ENCODE measurements around the gene IFNB1. TPM values are rescaled to one million over a fixed set of nuclear protein-coding genes. Genes with fewer than 3 reads are reported as not detected.

IFNB1 gene
- total and polyA plus RNA-seq, 2 donors (not counting 1 experiment from before 2014, with no cell fraction given), result 0.17 TPM; not detected in 1

- H4K20me1 ChIP-seq (ENCODE audit: control insufficient read depth, extremely low read depth, insufficient read depth, low read length), result no peaks in the 10 kb centered on the region
- no peak for TF ChIP-seq EZH2 (IDR thresholded peaks at IDR 0.05; ENCODE audit: low read length, missing control alignments)
- TF ChIP-seq, protein P1, sequence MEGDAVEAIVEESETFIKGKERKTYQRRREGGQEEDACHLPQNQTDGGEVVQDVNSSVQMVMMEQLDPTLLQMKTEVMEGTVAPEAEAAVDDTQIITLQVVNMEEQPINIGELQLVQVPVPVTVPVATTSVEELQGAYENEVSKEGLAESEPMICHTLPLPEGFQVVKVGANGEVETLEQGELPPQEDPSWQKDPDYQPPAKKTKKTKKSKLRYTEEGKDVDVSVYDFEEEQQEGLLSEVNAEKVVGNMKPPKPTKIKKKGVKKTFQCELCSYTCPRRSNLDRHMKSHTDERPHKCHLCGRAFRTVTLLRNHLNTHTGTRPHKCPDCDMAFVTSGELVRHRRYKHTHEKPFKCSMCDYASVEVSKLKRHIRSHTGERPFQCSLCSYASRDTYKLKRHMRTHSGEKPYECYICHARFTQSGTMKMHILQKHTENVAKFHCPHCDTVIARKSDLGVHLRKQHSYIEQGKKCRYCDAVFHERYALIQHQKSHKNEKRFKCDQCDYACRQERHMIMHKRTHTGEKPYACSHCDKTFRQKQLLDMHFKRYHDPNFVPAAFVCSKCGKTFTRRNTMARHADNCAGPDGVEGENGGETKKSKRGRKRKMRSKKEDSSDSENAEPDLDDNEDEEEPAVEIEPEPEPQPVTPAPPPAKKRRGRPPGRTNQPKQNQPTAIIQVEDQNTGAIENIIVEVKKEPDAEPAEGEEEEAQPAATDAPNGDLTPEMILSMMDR (conservative IDR thresholded peaks at IDR 0.05 in 1 of 2, IDR thresholded peaks at IDR 0.05 in 1 of 2; ENCODE audit: low read depth in 1 of 2, low read length in 2 of 2), result no peak
- H3K4me1 ChIP-seq (ENCODE audit: control insufficient read depth, extremely low read depth, insufficient read depth, low read length), result no peaks in the 10 kb centered on the region
- H3K9ac ChIP-seq (ENCODE audit: insufficient read depth, low read length), result no peak overlapping the region
- H3K27me3 ChIP-seq (ENCODE audit: control insufficient read depth, insufficient read depth, low read length), result no peaks in the 10 kb centered on the region
- H3K27ac ChIP-seq (ENCODE audit: insufficient read depth, low read length), result no peak overlapping the region
- H3K4me3 ChIP-seq (replicated peaks in 1 of 4; ENCODE audit: control extremely low read depth in 1 of 4, insufficient read depth in 1 of 4, low read depth in 3 of 4, low read length in 4 of 4), result no peak overlapping the region
- H3K36me3 ChIP-seq (ENCODE audit: control insufficient read depth, insufficient read depth, low read length), result no peaks in the 10 kb centered on the region
- no peaks in the 10 kb centered on the region for H3K9me3 ChIP-seq (ENCODE audit: control insufficient read depth, insufficient read depth, low read depth, low read length)
- DNase-seq (ENCODE audit: low read depth in 2 of 2), result no peak
- H2AFZ ChIP-seq (ENCODE audit: low read length), result no peak overlapping the region
- no peak overlapping the region for H3K4me2 ChIP-seq (ENCODE audit: extremely low read depth, insufficient read depth, low read length)
- no peaks in the 10 kb centered on the region for H3K79me2 ChIP-seq (ENCODE audit: control insufficient read depth, insufficient read depth, low read length)
Measured at GRCh38 chr9:21080793-21081192, 3.1 kb upstream of the IFNB1 start.

DNA sequence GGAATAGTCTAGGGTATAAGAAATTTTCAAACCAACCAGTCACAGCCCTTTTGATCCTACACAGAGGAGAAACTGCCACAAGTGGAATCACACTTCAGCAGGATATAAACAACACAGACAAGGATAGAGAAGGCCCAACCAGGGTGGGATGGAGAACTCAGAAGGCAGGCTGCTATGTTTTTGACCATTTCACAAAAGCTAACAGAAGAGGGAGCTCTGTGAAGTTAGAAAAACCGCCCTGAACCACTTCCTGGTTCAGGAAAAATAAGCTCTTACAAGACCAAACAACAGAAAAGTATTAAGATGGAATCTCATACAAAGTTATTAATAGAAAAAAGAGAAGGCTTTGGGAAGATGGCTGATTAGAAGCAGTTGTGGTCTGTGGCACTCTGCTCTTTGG is 960 bp upstream of the IFNB1 start:
- Histone ChIP-seq H3K27ac (ENCODE audit: insufficient read depth, low read length) (no peak overlapping the region), H2AFZ (ENCODE audit: low read length) (no peak overlapping the region), H3K9me3 (ENCODE audit: control insufficient read depth, insufficient read depth, low read depth, low read length) (no peaks in the 10 kb centered on the region), H3K4me2 (ENCODE audit: extremely low read depth, insufficient read depth, low read length) (no peak overlapping the region), H3K4me1 (ENCODE audit: control insufficient read depth, extremely low read depth, insufficient read depth, low read length) (no peaks in the 10 kb centered on the region), H3K36me3 (ENCODE audit: control insufficient read depth, insufficient read depth, low read length) (no peaks in the 10 kb centered on the region), H3K79me2 (ENCODE audit: control insufficient read depth, insufficient read depth, low read length) (no peaks in the 10 kb centered on the region), H3K4me3 (replicated peaks in 1 of 4; ENCODE audit: control extremely low read depth in 1 of 4, insufficient read depth in 1 of 4, low read depth in 3 of 4, low read length in 4 of 4) (no peak overlapping the region), H3K9ac (ENCODE audit: insufficient read depth, low read length) (no peak overlapping the region), H3K27me3 (ENCODE audit: control insufficient read depth, insufficient read depth, low read length) (no peaks in the 10 kb centered on the region), H4K20me1 (ENCODE audit: control insufficient read depth, extremely low read depth, insufficient read depth, low read length) (no peaks in the 10 kb centered on the region)
- no peak for TF ChIP-seq EZH2 (IDR thresholded peaks at IDR 0.05; ENCODE audit: low read length, missing control alignments)
- TF ChIP-seq, protein P1 (conservative IDR thresholded peaks at IDR 0.05 in 1 of 2, IDR thresholded peaks at IDR 0.05 in 1 of 2; ENCODE audit: low read depth in 1 of 2, low read length in 2 of 2), result no peak
- no peak for DNase-seq (ENCODE audit: low read depth in 2 of 2)

- Histone ChIP-seq H3K4me2 (ENCODE audit: extremely low read depth, insufficient read depth, low read length) (no peak overlapping the region), H3K27me3 (ENCODE audit: control insufficient read depth, insufficient read depth, low read length) (no peaks in the 10 kb centered on the region), H3K27ac (ENCODE audit: insufficient read depth, low read length) (no peak overlapping the region), H4K20me1 (ENCODE audit: control insufficient read depth, extremely low read depth, insufficient read depth, low read length) (no peaks in the 10 kb centered on the region), H3K9ac (ENCODE audit: insufficient read depth, low read length) (no peak overlapping the region), H3K79me2 (ENCODE audit: control insufficient read depth, insufficient read depth, low read length) (no peaks in the 10 kb centered on the region), H3K4me1 (ENCODE audit: control insufficient read depth, extremely low read depth, insufficient read depth, low read length) (peaks cover under 1% of the 10 kb centered on the region), H2AFZ (ENCODE audit: low read length) (no peak overlapping the region), H3K9me3 (ENCODE audit: control insufficient read depth, insufficient read depth, low read depth, low read length) (no peaks in the 10 kb centered on the region), H3K36me3 (ENCODE audit: control insufficient read depth, insufficient read depth, low read length) (no peaks in the 10 kb centered on the region), H3K4me3 (replicated peaks in 1 of 4; ENCODE audit: control extremely low read depth in 1 of 4, insufficient read depth in 1 of 4, low read depth in 3 of 4, low read length in 4 of 4) (no peak overlapping the region)
- TF ChIP-seq, protein P1 (conservative IDR thresholded peaks at IDR 0.05 in 1 of 2, IDR thresholded peaks at IDR 0.05 in 1 of 2; ENCODE audit: low read depth in 1 of 2, low read length in 2 of 2), result no peak
- TF ChIP-seq EZH2 (IDR thresholded peaks at IDR 0.05; ENCODE audit: low read length, missing control alignments), result no peak
- no peak for DNase-seq (ENCODE audit: low read depth in 2 of 2)
Measured at GRCh38 chr9:21075484-21075883, 2.3 kb downstream of the IFNB1 start.

Measured in fibroblast of lung (primary cell).